ENCODE data around the gene NFIB. TPM values are rescaled to one million over a fixed set of nuclear protein-coding genes. Genes with fewer than 3 reads are reported as not detected.

Gene NFIB
- total and polyA plus RNA-seq, 2 donors (not counting 3 experiments of a cell fraction or from before 2014, with no cell fraction given), result 26.4 to 174 TPM

- Histone ChIP-seq H3K9me3 (replicated peaks; ENCODE audit: control insufficient read depth, insufficient read depth, low read length) (no peaks in the 10 kb centered on the region), H2AFZ (ENCODE audit: low read depth, low read length) (no peak overlapping the region), H3K4me3 (replicated peaks in 1 of 3; ENCODE audit: insufficient read depth in 1 of 3, low read depth in 1 of 3, low read length in 3 of 3) (no peak overlapping the region), H3K4me1 (ENCODE audit: control insufficient read depth, extremely low read depth, insufficient read depth, low read length) (peaks cover 75% of the 10 kb centered on the region), H3K4me2 (ENCODE audit: insufficient read depth, low read length) (no peak overlapping the region), H3K79me2 (ENCODE audit: control insufficient read depth, insufficient read depth, low read length) (peaks cover 85% of the 10 kb centered on the region), H3K9ac (replicated peaks; ENCODE audit: extremely low read depth, insufficient read depth, low read length) (no peak overlapping the region), H3K27me3 (ENCODE audit: control insufficient read depth in 2 of 2, insufficient read depth in 2 of 2, low read length in 2 of 2) (no peaks in the 10 kb centered on the region), H4K20me1 (replicated peaks; ENCODE audit: control insufficient read depth, extremely low read depth, insufficient read depth, low read length) (no peaks in the 10 kb centered on the region), H3K27ac (ENCODE audit: insufficient read depth, low read depth, low read length) (no peak overlapping the region), H3K9me1 (replicated peaks; ENCODE audit: control insufficient read depth, extremely low read depth, insufficient read depth, low read length) (no peaks in the 10 kb centered on the region), H3K36me3 (ENCODE audit: control insufficient read depth in 2 of 2, extremely low read depth in 1 of 2, insufficient read depth in 2 of 2, low read length in 2 of 2) (peaks cover 0 to 2% of the 10 kb centered on the region in 2 experiments)
- FAIRE-seq, result peak; percentile 49
- dilution Hi-C loops (cut with MboI; ENCODE audit: extremely low pct_ligation_motif_present, low sequenced_read_pairs), result no loop called here
- BruUV-seq (replicated peaks), result no TSS peak
- ChIA-PET CTCF (interaction anchor here (1.0 to 1.5 kb wide), 3 partner anchors 28 to 816 kb away, joined by 3 to 5 read pairs (median 4); no protein-coding TSS in a partner anchor), POLR2A (no interaction called here)
- intact Hi-C loops (cut with micrococcal nuclease), result no loop called here
- DNase-seq (ENCODE audit: low read depth, low spot score), result peak; percentile 46
- TF ChIP-seq FOS (IDR thresholded peaks at IDR 0.05; ENCODE audit: borderline replicate concordance, insufficient read depth, low read length) (no peak), MYC (IDR thresholded peaks at IDR 0.05; ENCODE audit: low read depth, low read length) (no peak)
Measured at GRCh38 chr9:14243514-14244042, 70.4 kb downstream of the NFIB start.

GRCh38 chr9:14242150-14242805 is 71.7 kb downstream of the NFIB start:
- H3K79me2 ChIP-seq (ENCODE audit: control insufficient read depth, insufficient read depth, low read length), result peaks cover 74% of the 10 kb centered on the region
- no peaks in the 10 kb centered on the region for H4K20me1 ChIP-seq (replicated peaks; ENCODE audit: control insufficient read depth, extremely low read depth, insufficient read depth, low read length)
- POLR2A ChIA-PET, result no interaction called here
- CTCF ChIA-PET, result interaction anchor here (1.0 to 1.6 kb wide), 2 partner anchors 15 to 20 kb away, joined by 3 to 4 read pairs; no protein-coding TSS in a partner anchor
- FAIRE-seq, result no peak
- no peak overlapping the region for H3K4me3 ChIP-seq (replicated peaks in 1 of 3; ENCODE audit: insufficient read depth in 1 of 3, low read depth in 1 of 3, low read length in 3 of 3)
- BruUV-seq (replicated peaks), result no TSS peak
- H3K9me1 ChIP-seq (replicated peaks; ENCODE audit: control insufficient read depth, extremely low read depth, insufficient read depth, low read length), result no peaks in the 10 kb centered on the region
- H3K9me3 ChIP-seq (replicated peaks; ENCODE audit: control insufficient read depth, insufficient read depth, low read length), result no peaks in the 10 kb centered on the region
- no peak overlapping the region for H2AFZ ChIP-seq (ENCODE audit: low read depth, low read length)
- no peak overlapping the region for H3K9ac ChIP-seq (replicated peaks; ENCODE audit: extremely low read depth, insufficient read depth, low read length)
- peaks cover 85% of the 10 kb centered on the region for H3K4me1 ChIP-seq (ENCODE audit: control insufficient read depth, extremely low read depth, insufficient read depth, low read length)
- TF ChIP-seq POLR2AphosphoS5 (IDR thresholded peaks at IDR 0.05; ENCODE audit: insufficient read depth, low read depth, low read length), result no peak
- no peak for TF ChIP-seq JUN (IDR thresholded peaks at IDR 0.05; ENCODE audit: borderline replicate concordance, insufficient read depth, insufficient read length, low read depth)
- TF ChIP-seq, protein P1, sequence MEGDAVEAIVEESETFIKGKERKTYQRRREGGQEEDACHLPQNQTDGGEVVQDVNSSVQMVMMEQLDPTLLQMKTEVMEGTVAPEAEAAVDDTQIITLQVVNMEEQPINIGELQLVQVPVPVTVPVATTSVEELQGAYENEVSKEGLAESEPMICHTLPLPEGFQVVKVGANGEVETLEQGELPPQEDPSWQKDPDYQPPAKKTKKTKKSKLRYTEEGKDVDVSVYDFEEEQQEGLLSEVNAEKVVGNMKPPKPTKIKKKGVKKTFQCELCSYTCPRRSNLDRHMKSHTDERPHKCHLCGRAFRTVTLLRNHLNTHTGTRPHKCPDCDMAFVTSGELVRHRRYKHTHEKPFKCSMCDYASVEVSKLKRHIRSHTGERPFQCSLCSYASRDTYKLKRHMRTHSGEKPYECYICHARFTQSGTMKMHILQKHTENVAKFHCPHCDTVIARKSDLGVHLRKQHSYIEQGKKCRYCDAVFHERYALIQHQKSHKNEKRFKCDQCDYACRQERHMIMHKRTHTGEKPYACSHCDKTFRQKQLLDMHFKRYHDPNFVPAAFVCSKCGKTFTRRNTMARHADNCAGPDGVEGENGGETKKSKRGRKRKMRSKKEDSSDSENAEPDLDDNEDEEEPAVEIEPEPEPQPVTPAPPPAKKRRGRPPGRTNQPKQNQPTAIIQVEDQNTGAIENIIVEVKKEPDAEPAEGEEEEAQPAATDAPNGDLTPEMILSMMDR (IDR thresholded peaks at IDR 0.05; ENCODE audit: extremely low read depth in 1 of 2, insufficient read depth in 1 of 2, low read depth in 1 of 2, low read length in 2 of 2), result no peak
- TF ChIP-seq GATA2 (IDR thresholded peaks at IDR 0.05; ENCODE audit: insufficient read depth, insufficient read length, low read depth, low read length), result no peak
- TF ChIP-seq FOS (IDR thresholded peaks at IDR 0.05; ENCODE audit: borderline replicate concordance, insufficient read depth, low read length), result no peak
- TF ChIP-seq, protein P2, sequence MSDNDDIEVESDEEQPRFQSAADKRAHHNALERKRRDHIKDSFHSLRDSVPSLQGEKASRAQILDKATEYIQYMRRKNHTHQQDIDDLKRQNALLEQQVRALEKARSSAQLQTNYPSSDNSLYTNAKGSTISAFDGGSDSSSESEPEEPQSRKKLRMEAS (IDR thresholded peaks at IDR 0.05; ENCODE audit: insufficient read depth, insufficient read length), result no peak
- no peak for TF ChIP-seq EZH2 (IDR thresholded peaks at IDR 0.05; ENCODE audit: borderline replicate concordance, low read depth, low read length, severe bottlenecking)
- no peak for TF ChIP-seq MYC (IDR thresholded peaks at IDR 0.05; ENCODE audit: low read depth, low read length)
- TF ChIP-seq POLR2A (IDR thresholded peaks at IDR 0.05; ENCODE audit: low read depth, low read length), result no peak
- H3K4me2 ChIP-seq (ENCODE audit: insufficient read depth, low read length), result no peak overlapping the region
- no peak for DNase-seq (ENCODE audit: low read depth, low spot score)
- no peak overlapping the region for H3K27ac ChIP-seq (ENCODE audit: insufficient read depth, low read depth, low read length)
- intact Hi-C loops (cut with micrococcal nuclease) (no loop called here), dilution Hi-C loops (cut with MboI; ENCODE audit: extremely low pct_ligation_motif_present, low sequenced_read_pairs) (no loop called here)
- no peaks in the 10 kb centered on the region for H3K36me3 ChIP-seq (ENCODE audit: control insufficient read depth in 2 of 2, extremely low read depth in 1 of 2, insufficient read depth in 2 of 2, low read length in 2 of 2)
- H3K27me3 ChIP-seq (ENCODE audit: control insufficient read depth in 2 of 2, insufficient read depth in 2 of 2, low read length in 2 of 2), result no peaks in the 10 kb centered on the region

Measured in endothelial cell of umbilical vein (primary cell).